OCI-LY1 (cell line): ENCODE data around the gene CCR5AS.

Experiments used
- H2AFZ ChIP-seq: fragments of 200-600 bp; sonication (generic), shearing (Covaris generic); 2 replicates; pipeline ENCODE4 v1.6.0; 2014; ENCODE audit warnings: antibody characterized with exemption, mild to moderate bottlenecking, low read length
- H3F3A ChIP-seq: fragments of 200-600 bp; sonication (generic), shearing (Covaris generic); 2 replicates; pipeline ENCODE4 v1.6.0; 2014; ENCODE audit warnings: mild to moderate bottlenecking, antibody characterized with exemption, low read length, moderate library complexity; ENCODE audit not compliant: insufficient read depth
- H3K27ac ChIP-seq: fragments of 200-600 bp; sonication (generic); 2 replicates; pipeline ENCODE4 v1.5.1; 2014; ENCODE audit warnings: low read length, mixed run types, mild to moderate bottlenecking, low read depth; ENCODE audit not compliant: poor library complexity, severe bottlenecking
- H3K27me3 ChIP-seq: fragments of 200-600 bp; sonication (generic); 2 replicates; pipeline ENCODE4 v1.6.0; 2014; ENCODE audit warnings: antibody characterized with exemption, mild to moderate bottlenecking, low read length, moderate library complexity; ENCODE audit not compliant: insufficient read depth
- H3K36me3 ChIP-seq: fragments of 200-600 bp; sonication (generic); 2 replicates; pipeline ENCODE4 v1.6.1; 2014; ENCODE audit warnings: mild to moderate bottlenecking, antibody characterized with exemption, low read length, moderate library complexity, mixed read lengths; ENCODE audit not compliant: insufficient read depth
- H3K4me1 ChIP-seq: fragments of 200-600 bp; sonication (generic); 2 replicates; pipeline ENCODE4 v1.5.1; 2014; ENCODE audit warnings: mild to moderate bottlenecking, low read length, moderate library complexity; ENCODE audit not compliant: insufficient read depth, severe bottlenecking
- H3K4me2 ChIP-seq: fragments of 200-600 bp; sonication (generic), shearing (Covaris generic); 2 replicates; pipeline ENCODE4 v1.6.1; 2014; ENCODE audit warnings: low read length
- H3K4me3 ChIP-seq: fragments of 200-600 bp; sonication (generic); 2 replicates; pipeline ENCODE4 v1.5.1; 2014; ENCODE audit warnings: low read length, low read depth, mild to moderate bottlenecking, mixed read lengths; ENCODE audit not compliant: poor library complexity, severe bottlenecking
- H3K79me2 ChIP-seq: fragments of 200-600 bp; shearing (Covaris generic); 2 replicates; pipeline ENCODE4 v1.6.1; 2016; ENCODE audit warnings: mixed run types, low read length, mixed read lengths; ENCODE audit not compliant: insufficient read depth
- H3K9ac ChIP-seq: fragments of 200-600 bp; sonication (generic), shearing (Covaris generic); 2 replicates; pipeline ENCODE4 v1.6.1; 2014; ENCODE audit warnings: mild to moderate bottlenecking, low read length, mixed read lengths
- H3K9me2 ChIP-seq: fragments of 200-600 bp; sonication (generic), shearing (Covaris generic); 2 replicates; pipeline ENCODE4 v1.6.1; 2014; ENCODE audit warnings: low read depth, mild to moderate bottlenecking, low read length, mixed read lengths
- H3K9me3 ChIP-seq: fragments of 200-600 bp; shearing (Covaris generic); 2 replicates; pipeline ENCODE4 v1.6.1; 2014; ENCODE audit warnings: low read length, mixed read lengths
- H4K20me1 ChIP-seq: fragments of 200-600 bp; sonication (generic), shearing (Covaris generic); 2 replicates; pipeline ENCODE4 v1.6.0; 2016; ENCODE audit warnings: mild to moderate bottlenecking, low read length; ENCODE audit not compliant: insufficient read depth
- EZH2 ChIP-seq: fragments of 200-600 bp; sonication (generic), shearing (Covaris generic); IDR thresholded peaks from 2 replicates; pipeline ENCODE4 v1.8.0; 2017; ENCODE audit warnings: borderline replicate concordance, mixed run types, mild to moderate bottlenecking, antibody characterized with exemption, low read length, moderate library complexity, mixed read lengths
- TF ChIP-seq, protein P1 (sequence below): fragments of 200-600 bp; sonication (generic), shearing (Covaris generic); IDR thresholded peaks from 2 replicates; pipeline ENCODE4 v1.5.1; 2017; ENCODE audit warnings: mild to moderate bottlenecking, antibody characterized with exemption, low read length, moderate library complexity, mixed read lengths

CCR5AS gene

GRCh38 chr3:46361408-46362283 is 45.2 kb downstream of the CCR5AS start:
- Histone ChIP-seq H3K9ac (no peak overlapping the region), H4K20me1 (no peaks in the 10 kb centered on the region), H2AFZ (no peak overlapping the region), H3K27ac (no peak overlapping the region), H3K4me2 (no peak overlapping the region), H3K4me1 (no peaks in the 10 kb centered on the region), H3K79me2 (no peaks in the 10 kb centered on the region), H3K27me3 (no peaks in the 10 kb centered on the region), H3K9me2 (no peaks in the 10 kb centered on the region), H3K9me3 (no peaks in the 10 kb centered on the region), H3K36me3 (no peaks in the 10 kb centered on the region), H3F3A (no peaks in the 10 kb centered on the region), H3K4me3 (no peak overlapping the region)
- TF ChIP-seq, protein P1, sequence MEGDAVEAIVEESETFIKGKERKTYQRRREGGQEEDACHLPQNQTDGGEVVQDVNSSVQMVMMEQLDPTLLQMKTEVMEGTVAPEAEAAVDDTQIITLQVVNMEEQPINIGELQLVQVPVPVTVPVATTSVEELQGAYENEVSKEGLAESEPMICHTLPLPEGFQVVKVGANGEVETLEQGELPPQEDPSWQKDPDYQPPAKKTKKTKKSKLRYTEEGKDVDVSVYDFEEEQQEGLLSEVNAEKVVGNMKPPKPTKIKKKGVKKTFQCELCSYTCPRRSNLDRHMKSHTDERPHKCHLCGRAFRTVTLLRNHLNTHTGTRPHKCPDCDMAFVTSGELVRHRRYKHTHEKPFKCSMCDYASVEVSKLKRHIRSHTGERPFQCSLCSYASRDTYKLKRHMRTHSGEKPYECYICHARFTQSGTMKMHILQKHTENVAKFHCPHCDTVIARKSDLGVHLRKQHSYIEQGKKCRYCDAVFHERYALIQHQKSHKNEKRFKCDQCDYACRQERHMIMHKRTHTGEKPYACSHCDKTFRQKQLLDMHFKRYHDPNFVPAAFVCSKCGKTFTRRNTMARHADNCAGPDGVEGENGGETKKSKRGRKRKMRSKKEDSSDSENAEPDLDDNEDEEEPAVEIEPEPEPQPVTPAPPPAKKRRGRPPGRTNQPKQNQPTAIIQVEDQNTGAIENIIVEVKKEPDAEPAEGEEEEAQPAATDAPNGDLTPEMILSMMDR, result no peak
- no peak for TF ChIP-seq EZH2

- H3K9me2 ChIP-seq, result no peaks in the 10 kb centered on the region
- no peak overlapping the region for H3K9ac ChIP-seq
- no peak overlapping the region for H3K4me3 ChIP-seq
- no peaks in the 10 kb centered on the region for H3K79me2 ChIP-seq
- no peak overlapping the region for H3K4me2 ChIP-seq
- no peaks in the 10 kb centered on the region for H3K9me3 ChIP-seq
- no peak for TF ChIP-seq EZH2
- TF ChIP-seq, protein P1, result no peak
- H3K27me3 ChIP-seq, result no peaks in the 10 kb centered on the region
- no peak overlapping the region for H2AFZ ChIP-seq
- no peaks in the 10 kb centered on the region for H3F3A ChIP-seq
- no peaks in the 10 kb centered on the region for H3K36me3 ChIP-seq
- no peak overlapping the region for H3K27ac ChIP-seq
- no peaks in the 10 kb centered on the region for H3K4me1 ChIP-seq
- H4K20me1 ChIP-seq, result no peaks in the 10 kb centered on the region
Observed at GRCh38 chr3:46360907-46361306, 46.0 kb downstream of the CCR5AS start.

DNA sequence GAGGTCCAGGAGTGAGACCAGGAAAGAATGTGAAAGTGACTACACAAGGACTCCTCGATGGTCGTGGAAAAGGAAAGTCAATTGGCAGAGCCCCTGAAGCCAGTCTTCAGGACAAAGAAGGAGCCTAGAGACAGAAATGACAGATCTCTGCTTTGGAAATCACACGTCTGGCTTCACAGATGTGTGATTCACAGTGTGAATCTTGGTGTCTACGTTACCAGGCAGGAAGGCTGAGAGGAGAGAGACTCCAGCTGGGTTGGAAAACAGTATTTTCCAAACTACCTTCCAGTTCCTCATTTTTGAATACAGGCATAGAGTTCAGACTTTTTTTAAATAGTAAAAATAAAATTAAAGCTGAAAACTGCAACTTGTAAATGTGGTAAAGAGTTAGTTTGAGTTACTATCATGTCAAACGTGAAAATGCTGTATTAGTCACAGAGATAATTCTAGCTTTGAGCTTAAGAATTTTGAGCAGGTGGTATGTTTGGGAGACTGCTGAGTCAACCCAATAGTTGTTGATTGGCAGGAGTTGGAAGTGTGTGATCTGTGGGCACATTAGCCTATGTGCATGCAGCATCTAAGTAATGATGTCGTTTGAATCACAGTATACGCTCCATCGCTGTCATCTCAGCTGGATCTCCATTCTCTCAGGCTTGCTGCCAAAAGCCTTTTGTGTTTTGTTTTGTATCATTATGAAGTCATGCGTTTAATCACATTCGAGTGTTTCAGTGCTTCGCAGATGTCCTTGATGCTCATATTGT is 47.0 kb downstream of the CCR5AS start:
- no peaks in the 10 kb centered on the region for H3K79me2 ChIP-seq
- no peaks in the 10 kb centered on the region for H3K27me3 ChIP-seq
- H4K20me1 ChIP-seq, result no peaks in the 10 kb centered on the region
- no peak overlapping the region for H3K27ac ChIP-seq
- H3F3A ChIP-seq, result no peaks in the 10 kb centered on the region
- no peak overlapping the region for H2AFZ ChIP-seq
- no peak overlapping the region for H3K9ac ChIP-seq
- H3K4me3 ChIP-seq, result no peak overlapping the region
- no peaks in the 10 kb centered on the region for H3K9me3 ChIP-seq
- no peaks in the 10 kb centered on the region for H3K36me3 ChIP-seq
- TF ChIP-seq EZH2, result no peak
- TF ChIP-seq, protein P1, result no peak
- no peaks in the 10 kb centered on the region for H3K9me2 ChIP-seq
- H3K4me1 ChIP-seq, result no peaks in the 10 kb centered on the region
- no peak overlapping the region for H3K4me2 ChIP-seq
